Endodermal cell (in vitro differentiated cells): ENCODE data around the gene RAD23B. TPM values are rescaled to one million over a fixed set of nuclear protein-coding genes. Genes with fewer than 3 reads are reported as not detected.

ENCODE experiments used
- DNase-seq: peaks from one replicate; pipeline ENCODE4 v3.0.0-alpha.2; 2017
- H3K27ac ChIP-seq: 2 replicates; pipeline ENCODE4 v1.5.1; 2013; ENCODE audit warnings: mild to moderate bottlenecking, low read depth, low read length, moderate library complexity
- H3K27me3 ChIP-seq: 2 replicates; pipeline ENCODE4 v1.6.1; 2013; ENCODE audit warnings: mild to moderate bottlenecking, low read length, moderate library complexity; ENCODE audit not compliant: insufficient read depth, control insufficient read depth, poor library complexity, severe bottlenecking
- H3K36me3 ChIP-seq: 2 replicates; pipeline ENCODE4 v1.7.0; 2013; ENCODE audit warnings: mild to moderate bottlenecking, low read length, moderate library complexity; ENCODE audit not compliant: control insufficient read depth, insufficient read depth
- H3K4me1 ChIP-seq: one replicate; pipeline ENCODE4 v1.7.0; 2013; ENCODE audit warnings: low read length; ENCODE audit not compliant: control insufficient read depth, insufficient read depth
- H3K4me3 ChIP-seq: 2 replicates; pipeline ENCODE4 v1.5.1; 2013; ENCODE audit warnings: mild to moderate bottlenecking, low read length, moderate library complexity
- H3K9ac ChIP-seq: 2 replicates; pipeline ENCODE4 v1.6.1; 2013; ENCODE audit warnings: mild to moderate bottlenecking, low read length, moderate library complexity; ENCODE audit not compliant: poor library complexity, severe bottlenecking; ENCODE audit errors: extremely low read depth
- H3K9me3 ChIP-seq: 2 replicates; pipeline ENCODE4 v1.6.1; 2013; ENCODE audit warnings: mild to moderate bottlenecking, low read length, moderate library complexity; ENCODE audit not compliant: control insufficient read depth
- H3K27ac Mint-ChIP-seq: 2 replicates; pipeline ENCODE4 v1.8.0; 2020; ENCODE audit warnings: mixed read lengths
- H3K27me3 Mint-ChIP-seq: 2 replicates; pipeline ENCODE4 v1.8.0; 2021; ENCODE audit warnings: mild to moderate bottlenecking, mixed read lengths; ENCODE audit not compliant: insufficient read depth
- H3K36me3 Mint-ChIP-seq: 2 replicates; pipeline ENCODE4 v1.8.0; 2020; ENCODE audit warnings: low read depth, mixed read lengths
- H3K4me1 Mint-ChIP-seq: 2 replicates; pipeline ENCODE4 v1.8.0; 2020; ENCODE audit warnings: mixed read lengths
- H3K4me3 Mint-ChIP-seq: 2 replicates; pipeline ENCODE4 v1.8.0; 2020; ENCODE audit warnings: mild to moderate bottlenecking, moderate library complexity, mixed read lengths
- H3K9me3 Mint-ChIP-seq: 2 replicates; pipeline ENCODE4 v1.8.0; 2020; ENCODE audit warnings: mild to moderate bottlenecking, mixed read lengths
- WGBS, 2 experiments: methylation state at CpG; one replicate each; pipeline versions ENCODE4 v1.1.5 to v1.1.7; 2013; ENCODE audit warnings: missing lambda C conversion rate in 2 of 2, mixed read lengths in 1 of 2; ENCODE audit not compliant: insufficient coverage in 1 of 2, insufficient read length in 1 of 2; 5-methylcytosine and 5-hydroxymethylcytosine counted together
- total RNA-seq, 2 donors: library from RNA; stranded (reverse); fragmentation: NEBNext Ultra II Directional in 1 of 2; extraction: Animal tissue kit (Norgen Biotek cat#: 25700) in 1 of 2; gene quantifications; 2 replicates in 1 of 2; 3 replicates in 1 of 2; pipeline ENCODE4 v1.2.1, GENCODE V29; 2021
- TF ChIP-seq, protein P1 (sequence below): fragments of 200-600 bp; sonication (generic); conservative IDR thresholded peaks from 2 replicates; pipeline ENCODE4 v1.5.0; 2021; ENCODE audit warnings: antibody characterized with exemption, mild to moderate bottlenecking

RAD23B gene
- total RNA-seq, 2 donors from 2014 or later, result 154 to 167 TPM

DNA sequence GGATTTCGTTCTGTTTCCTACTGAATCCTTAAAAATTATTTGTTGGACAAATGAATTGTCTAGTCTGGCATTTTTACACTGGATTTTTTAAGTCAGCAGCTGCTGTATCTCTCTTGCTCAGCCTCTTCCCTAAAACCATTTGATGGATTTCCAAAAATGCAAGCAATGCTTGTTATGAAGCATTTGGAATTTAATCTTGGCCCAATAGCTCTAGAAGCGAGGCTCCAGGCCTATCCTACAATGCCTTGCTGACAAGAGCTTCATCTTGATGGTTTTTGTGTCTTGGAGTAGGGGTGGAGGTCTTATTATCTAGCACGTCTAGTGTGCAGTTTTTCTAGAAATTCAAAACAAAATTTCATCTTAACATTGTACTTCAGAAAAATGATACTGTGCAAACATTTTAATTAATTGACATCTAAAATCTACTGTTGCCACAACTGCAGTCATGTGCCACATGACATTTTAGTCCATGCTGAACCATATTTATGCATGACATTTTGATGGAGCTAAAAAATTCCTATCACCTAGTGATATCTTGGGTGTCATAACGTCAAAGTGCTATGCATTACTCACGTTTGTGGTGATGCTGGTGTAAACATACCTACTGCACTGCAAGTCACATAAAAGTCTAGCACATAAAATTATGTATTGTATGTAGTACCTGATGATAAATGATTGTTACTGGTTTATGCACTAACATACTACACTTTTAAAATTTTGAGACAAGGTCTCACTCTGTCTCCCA lies 5.9 kb upstream of the RAD23B start:
- H3K27me3 Mint-ChIP-seq, result no peaks in the 10 kb centered on the region
- no peak overlapping the region for H3K4me3 Mint-ChIP-seq
- H3K4me1 Mint-ChIP-seq, result peaks cover 10% of the 10 kb centered on the region
- 90% methylated on average over 2 to 5 of the region's 5 CpGs for WGBS, 2 experiments
- Histone ChIP-seq H3K4me3 (no peak overlapping the region), H3K9ac (no peak overlapping the region), H3K27me3 (no peaks in the 10 kb centered on the region), H3K27ac (no peak overlapping the region), H3K9me3 (no peaks in the 10 kb centered on the region), H3K4me1 (no peaks in the 10 kb centered on the region), H3K36me3 (no peaks in the 10 kb centered on the region)
- TF ChIP-seq, protein P1, sequence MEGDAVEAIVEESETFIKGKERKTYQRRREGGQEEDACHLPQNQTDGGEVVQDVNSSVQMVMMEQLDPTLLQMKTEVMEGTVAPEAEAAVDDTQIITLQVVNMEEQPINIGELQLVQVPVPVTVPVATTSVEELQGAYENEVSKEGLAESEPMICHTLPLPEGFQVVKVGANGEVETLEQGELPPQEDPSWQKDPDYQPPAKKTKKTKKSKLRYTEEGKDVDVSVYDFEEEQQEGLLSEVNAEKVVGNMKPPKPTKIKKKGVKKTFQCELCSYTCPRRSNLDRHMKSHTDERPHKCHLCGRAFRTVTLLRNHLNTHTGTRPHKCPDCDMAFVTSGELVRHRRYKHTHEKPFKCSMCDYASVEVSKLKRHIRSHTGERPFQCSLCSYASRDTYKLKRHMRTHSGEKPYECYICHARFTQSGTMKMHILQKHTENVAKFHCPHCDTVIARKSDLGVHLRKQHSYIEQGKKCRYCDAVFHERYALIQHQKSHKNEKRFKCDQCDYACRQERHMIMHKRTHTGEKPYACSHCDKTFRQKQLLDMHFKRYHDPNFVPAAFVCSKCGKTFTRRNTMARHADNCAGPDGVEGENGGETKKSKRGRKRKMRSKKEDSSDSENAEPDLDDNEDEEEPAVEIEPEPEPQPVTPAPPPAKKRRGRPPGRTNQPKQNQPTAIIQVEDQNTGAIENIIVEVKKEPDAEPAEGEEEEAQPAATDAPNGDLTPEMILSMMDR, result no peak
- DNase-seq, result no peak
- H3K36me3 Mint-ChIP-seq, result no peaks in the 10 kb centered on the region
- H3K9me3 Mint-ChIP-seq, result no peaks in the 10 kb centered on the region
- no peak overlapping the region for H3K27ac Mint-ChIP-seq

DNA sequence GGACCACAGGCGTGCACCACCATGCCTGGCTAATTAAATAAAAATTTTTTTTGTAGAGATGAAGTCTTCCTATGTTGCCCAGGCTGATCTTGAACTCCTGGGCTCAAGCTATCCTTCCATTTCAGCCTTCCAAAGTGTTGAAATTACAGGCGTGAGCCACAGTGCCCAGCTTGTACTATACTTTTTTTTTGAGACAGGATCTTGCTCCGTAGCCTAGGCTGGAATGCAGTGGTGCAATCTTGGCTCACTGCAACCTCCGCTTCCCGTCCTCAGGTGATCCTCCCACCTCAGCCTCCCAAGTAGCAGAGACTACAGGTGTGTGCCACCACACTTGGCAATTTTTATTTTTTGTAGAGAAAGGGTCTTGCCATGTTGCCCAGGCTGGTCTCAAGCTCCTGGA lies 5.3 kb upstream of the RAD23B start:
- TF ChIP-seq, protein P1, result no peak
- Mint-ChIP-seq H3K9me3 (no peaks in the 10 kb centered on the region), H3K4me3 (no peak overlapping the region), H3K27me3 (no peaks in the 10 kb centered on the region), H3K4me1 (peaks cover 12% of the 10 kb centered on the region), H3K27ac (no peak overlapping the region), H3K36me3 (no peaks in the 10 kb centered on the region)
- no peak overlapping the region for H3K9ac ChIP-seq
- no peaks in the 10 kb centered on the region for H3K9me3 ChIP-seq
- 95% methylated on average over 4 to 5 of the region's 5 CpGs for WGBS, 2 experiments
- H3K36me3 ChIP-seq, result no peaks in the 10 kb centered on the region
- no peaks in the 10 kb centered on the region for H3K4me1 ChIP-seq
- no peak overlapping the region for H3K27ac ChIP-seq
- no peak overlapping the region for H3K4me3 ChIP-seq
- no peak for DNase-seq
- no peaks in the 10 kb centered on the region for H3K27me3 ChIP-seq

DNA sequence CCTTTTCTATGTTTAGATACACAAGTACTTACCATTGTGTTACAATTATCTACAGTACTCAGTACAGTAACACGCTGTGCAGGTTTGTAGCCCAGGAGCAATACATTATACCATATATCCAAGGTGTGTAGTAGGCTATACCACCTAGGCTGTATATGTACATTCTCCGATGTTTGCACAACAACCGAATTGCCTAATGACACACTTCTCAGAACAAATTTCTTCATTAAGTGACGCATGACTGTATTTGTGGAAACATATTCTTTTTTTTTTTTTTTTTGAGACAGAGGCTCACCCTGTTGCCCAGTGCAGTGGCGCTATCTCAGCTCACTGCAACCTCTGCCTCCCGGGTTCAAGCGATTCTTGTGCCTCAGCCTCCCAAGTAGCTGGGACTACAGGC lies 4.0 kb upstream of the RAD23B start:
- H3K27me3 Mint-ChIP-seq, result no peaks in the 10 kb centered on the region
- TF ChIP-seq, protein P1, result no peak
- H3K9me3 Mint-ChIP-seq, result no peaks in the 10 kb centered on the region
- Histone ChIP-seq H3K4me1 (no peaks in the 10 kb centered on the region), H3K4me3 (no peak overlapping the region), H3K36me3 (no peaks in the 10 kb centered on the region), H3K27ac (no peak overlapping the region), H3K9ac (no peak overlapping the region), H3K27me3 (no peaks in the 10 kb centered on the region), H3K9me3 (no peaks in the 10 kb centered on the region)
- DNase-seq, result no peak
- H3K36me3 Mint-ChIP-seq, result no peaks in the 10 kb centered on the region
- 94 to 97% methylated on average over 6 to 7 of the region's 7 CpGs for WGBS, 2 experiments
- H3K4me3 Mint-ChIP-seq, result no peak overlapping the region
- peaks cover 5% of the 10 kb centered on the region for H3K4me1 Mint-ChIP-seq
- H3K27ac Mint-ChIP-seq, result no peak overlapping the region
